A549 (cell line): ENCODE data around the gene BSCL2. TPM values are rescaled to one million over a fixed set of nuclear protein-coding genes. Genes with fewer than 3 reads are reported as not detected.
"Not testable (repeated sequence)": the region's sequence is repeated elsewhere in the genome, so short reads cannot be mapped to it uniquely, and the experiment has no call there.

Source experiments
- ATAC-seq, 2 experiments: fragments of 200-7000 bp in 1 of 2; fragments of >200 bp in 1 of 2; cut with Nextera tagmentation in 1 of 2; cut with Tn5 transposase in 1 of 2; 3 replicates each; pipeline versions ENCODE4 v1.8.0 to v1.9.1; 2018 to 2020; ENCODE audit warnings: mild to moderate bottlenecking in 1 of 2, moderate library complexity in 1 of 2
- CTCF ChIA-PET: fragments of 300-600 bp; sonication (Branson Sonifier 250); formaldehyde crosslinking; extraction: SDS; loops from one replicate; lab custom pipeline; 2021; ENCODE audit warnings: antibody characterized with exemption, inconsistent platforms; lab: Yijun Ruan, JAX
- POLR2A ChIA-PET: fragments of 350-600 bp; formaldehyde crosslinking; extraction: SDS; loops from one replicate; lab custom pipeline; 2021; ENCODE audit warnings: antibody characterized with exemption, inconsistent platforms; lab: Yijun Ruan, JAX
- DNase-seq, 2 experiments: peaks; one replicate each; pipeline versions ENCODE4 v3.0.0 to v3.0.0-alpha.2; 2011 to 2016; ENCODE audit warnings: low read depth in 1 of 2, low spot score in 1 of 2
- FAIRE-seq: peaks from 2 replicates; lab custom pipeline; 2011; peaks lifted over from hg19 to GRCh38; lab: Jason Lieb, UNC
- H3K27ac ChIP-seq, 2 experiments: fragments of >200 bp; sonication (Bioruptor Twin); formaldehyde crosslinking; 3 replicates each; pipeline ENCODE4 v1.5.1; 2016 to 2017
- H3K4me1 ChIP-seq: fragments of >200 bp; sonication (Bioruptor Twin); formaldehyde crosslinking; 3 replicates; pipeline ENCODE4 v1.6.1; 2016
- H3K4me2 ChIP-seq: fragments of >200 bp; sonication (Bioruptor Twin); formaldehyde crosslinking; 3 replicates; pipeline ENCODE4 v1.6.1; 2016
- H3K4me3 ChIP-seq: fragments of >200 bp; sonication (Bioruptor Twin); formaldehyde crosslinking; 3 replicates; pipeline ENCODE4 v1.5.1; 2016
- H3K9me3 ChIP-seq: fragments of >200 bp; sonication (Bioruptor Twin); formaldehyde crosslinking; 3 replicates; pipeline ENCODE4 v1.6.1; 2016
- BHLHE40 ChIP-seq: IDR thresholded peaks from 2 replicates; pipeline ENCODE4 v1.6.1; 2012; ENCODE audit warnings: low read depth, low read length, inconsistent platforms
- CBX8 ChIP-seq: fragments of 200-600 bp; sonication (generic); IDR thresholded peaks from 2 replicates; pipeline ENCODE4 v1.6.1; 2016
- CHD2 ChIP-seq: fragments of 150-350 bp; IDR thresholded peaks from 2 replicates; pipeline ENCODE4 v1.6.1; 2014; ENCODE audit warnings: low read length; ENCODE audit not compliant: partially characterized antibody
- FOSB ChIP-seq: fragments of 250-450 bp; sonication (Bioruptor Pico); IDR thresholded peaks from 2 replicates; pipeline ENCODE4 v1.5.0; 2020; ENCODE audit warnings: mild to moderate bottlenecking, moderate library complexity
- FOSL2 ChIP-seq, 2 experiments: fragments of 450-650 bp in 1 of 2; fragments of >200 bp in 1 of 2; sonication (Bioruptor Twin) in 1 of 2; formaldehyde crosslinking; IDR thresholded peaks; 2 replicates each; pipeline versions ENCODE4 v1.5.0 to v1.6.1; 2016 to 2020; ENCODE audit warnings: mild to moderate bottlenecking in 1 of 2, moderate library complexity in 1 of 2
- HMGXB4 ChIP-seq: fragments of 250-450 bp; sonication (Bioruptor Pico); IDR thresholded peaks from 2 replicates; pipeline ENCODE4 v1.5.0; 2021; ENCODE audit warnings: mild to moderate bottlenecking, moderate library complexity, borderline replicate concordance
- HOXB13 ChIP-seq: fragments of 250-450 bp; sonication (Bioruptor Pico); IDR thresholded peaks from 2 replicates; pipeline ENCODE4 v1.5.0; 2020; ENCODE audit warnings: low read depth, mild to moderate bottlenecking, moderate library complexity
- JUN ChIP-seq, 2 experiments: fragments of >200 bp; sonication (Bioruptor Twin); formaldehyde crosslinking; IDR thresholded peaks; 2 replicates in 1 of 2; 3 replicates in 1 of 2; pipeline ENCODE4 v1.6.1; 2016 to 2017
- KDM5A ChIP-seq: fragments of 200-600 bp; sonication (generic); IDR thresholded peaks from 2 replicates; pipeline ENCODE4 v1.6.1; 2016; ENCODE audit warnings: antibody characterized with exemption, mild to moderate bottlenecking
- MYC ChIP-seq: IDR thresholded peaks from 2 replicates; pipeline ENCODE4 v1.6.1; 2012; ENCODE audit warnings: mild to moderate bottlenecking, inconsistent platforms, low read length, improper control_type of control experiment, borderline replicate concordance
- PBX3 ChIP-seq: IDR thresholded peaks from 2 replicates; pipeline ENCODE4 v1.6.1; 2012
- PHF8 ChIP-seq: fragments of 200-600 bp; sonication (generic); IDR thresholded peaks from 2 replicates; pipeline ENCODE4 v1.6.1; 2016; ENCODE audit warnings: low read depth, mild to moderate bottlenecking, antibody characterized with exemption, moderate library complexity, borderline replicate concordance
- POLR2A ChIP-seq: IDR thresholded peaks from 2 replicates; pipeline ENCODE4 v1.6.1; 2012; ENCODE audit warnings: mild to moderate bottlenecking, low read length
- RAD21 ChIP-seq, 2 experiments: fragments of >200 bp in 1 of 2; sonication (Bioruptor Twin) in 1 of 2; formaldehyde crosslinking in 1 of 2; IDR thresholded peaks in 1 of 2; conservative IDR thresholded peaks in 1 of 2; 2 replicates in 1 of 2; 3 replicates in 1 of 2; pipeline ENCODE4 v1.6.1; 2012 to 2018; ENCODE audit warnings: inconsistent platforms in 1 of 2
- RFX5 ChIP-seq: fragments of 450-650 bp; IDR thresholded peaks from 2 replicates; pipeline ENCODE4 v1.7.1; 2014; ENCODE audit warnings: antibody characterized with exemption, mild to moderate bottlenecking, moderate library complexity
- RNF2 ChIP-seq: fragments of 200-600 bp; sonication (generic); IDR thresholded peaks from 2 replicates; pipeline ENCODE4 v1.6.1; 2016; ENCODE audit warnings: low read depth, mild to moderate bottlenecking, antibody characterized with exemption, moderate library complexity, borderline replicate concordance
- TP53 ChIP-seq: fragments of 250-450 bp; sonication (Bioruptor Pico); IDR thresholded peaks from 2 replicates; pipeline ENCODE4 v1.5.0; 2021; ENCODE audit warnings: mild to moderate bottlenecking, moderate library complexity
- WGBS: methylation state at CpG from one replicate; pipeline ENCODE4 v1.1.6; 2017; ENCODE audit errors: missing lambda C conversion rate; 5-methylcytosine and 5-hydroxymethylcytosine counted together
- polyA plus RNA-seq, 4 experiments: library from polyadenylated mRNA; depleted of rRNA in 3 of 4; stranded (reverse); fragments of >200 nt; fragmentation: RNase III in 1 of 4; extraction: RNeasy Plus Mini Kit Qiagen cat#74134 plus additional on column Dnase treatment in 1 of 4; gene quantifications; 2 replicates in 3 of 4; 3 replicates in 1 of 4; pipeline ENCODE4 v1.2.3, GENCODE V29; 2011 to 2017
- TF ChIP-seq, protein P1 (sequence below): fragments of >200 bp; sonication (Bioruptor Twin); formaldehyde crosslinking; IDR thresholded peaks from 3 replicates; pipeline ENCODE4 v1.5.1; 2016
- TF ChIP-seq, protein P2 (sequence below): IDR thresholded peaks from 2 replicates; pipeline ENCODE4 v1.6.1; 2012
- TF ChIP-seq, protein P3 (sequence below): fragments of >200 bp; sonication (Bioruptor Twin); formaldehyde crosslinking; IDR thresholded peaks from 3 replicates; pipeline ENCODE4 v1.6.1; 2016

The BSCL2 gene
- polyA plus RNA-seq, 2 of the 4 experiments (the other 2 are of a cell fraction) = 63.0 to 63.9 TPM

DNA sequence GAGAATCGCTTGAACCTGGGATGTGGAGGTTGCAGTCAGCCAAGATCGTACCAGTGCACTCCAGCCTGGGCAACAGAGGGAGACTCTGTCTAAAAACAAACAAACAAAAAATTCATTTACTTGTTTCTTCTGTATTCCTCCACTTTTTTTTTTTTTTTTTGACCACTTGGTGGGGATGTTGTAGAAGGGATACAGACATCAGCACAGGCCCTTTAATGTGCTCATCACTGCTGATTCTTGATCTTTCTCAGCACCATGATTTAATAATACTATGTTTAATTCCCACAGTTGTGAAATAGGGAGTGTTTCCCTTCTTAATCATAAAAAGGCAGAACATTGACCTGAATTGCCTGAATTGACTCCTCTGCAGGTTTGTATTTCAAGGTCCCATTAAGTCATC lies 25.6 kb upstream of the BSCL2 start:
- POLR2A ChIA-PET = interaction anchor here (0.6 to 0.7 kb wide), 2 partner anchors 36 to 38 kb away, joined by 3 to 4 read pairs; partner anchors contain the start of gene TAF6L

DNA sequence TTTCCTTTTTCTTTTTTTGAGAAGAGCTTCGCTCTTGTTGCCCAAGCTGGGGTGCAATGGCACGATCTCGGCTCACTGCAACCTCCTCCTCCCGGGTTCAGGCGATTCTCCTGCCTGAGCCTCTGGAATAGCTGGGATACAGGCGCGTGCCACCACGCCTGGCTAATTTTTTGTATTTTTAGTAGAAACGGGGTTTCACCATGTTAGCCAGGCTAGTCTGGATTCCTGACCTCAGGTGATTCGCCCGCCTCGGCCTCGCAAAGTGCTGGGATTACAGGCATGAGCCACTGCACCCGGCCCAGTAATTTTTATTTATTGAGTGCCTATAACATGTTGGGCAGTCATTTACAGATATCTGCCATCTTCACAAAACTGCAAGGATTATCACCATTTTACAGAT lies 22.9 kb upstream of the BSCL2 start:
- DNase-seq = not testable (repeated sequence)
- POLR2A ChIA-PET = interaction anchor here (0.6 to 2.0 kb wide), 4 partner anchors 24 to 132 kb away, joined by 3 to 10 read pairs (median 6); partner anchors contain the start of genes C11orf98, CSKMT and ZBTB3

More for the DNA sequence above, 25.6 kb upstream of the BSCL2 start:
- no peak overlapping the region for H3K27ac ChIP-seq
- FAIRE-seq = no peak
- H3K4me1 ChIP-seq = peaks cover 15% of the 10 kb centered on the region; the same call in 2 of the 3 replicates
- TF ChIP-seq MYC (no peak), RAD21 (conservative IDR thresholded peaks at IDR 0.05 in 1 of 2, IDR thresholded peaks at IDR 0.05 in 1 of 2) (peak; percentile 40 to 50; a peak in 4 of 5 replicates), RNF2 (no peak)
- TF ChIP-seq, protein P1, sequence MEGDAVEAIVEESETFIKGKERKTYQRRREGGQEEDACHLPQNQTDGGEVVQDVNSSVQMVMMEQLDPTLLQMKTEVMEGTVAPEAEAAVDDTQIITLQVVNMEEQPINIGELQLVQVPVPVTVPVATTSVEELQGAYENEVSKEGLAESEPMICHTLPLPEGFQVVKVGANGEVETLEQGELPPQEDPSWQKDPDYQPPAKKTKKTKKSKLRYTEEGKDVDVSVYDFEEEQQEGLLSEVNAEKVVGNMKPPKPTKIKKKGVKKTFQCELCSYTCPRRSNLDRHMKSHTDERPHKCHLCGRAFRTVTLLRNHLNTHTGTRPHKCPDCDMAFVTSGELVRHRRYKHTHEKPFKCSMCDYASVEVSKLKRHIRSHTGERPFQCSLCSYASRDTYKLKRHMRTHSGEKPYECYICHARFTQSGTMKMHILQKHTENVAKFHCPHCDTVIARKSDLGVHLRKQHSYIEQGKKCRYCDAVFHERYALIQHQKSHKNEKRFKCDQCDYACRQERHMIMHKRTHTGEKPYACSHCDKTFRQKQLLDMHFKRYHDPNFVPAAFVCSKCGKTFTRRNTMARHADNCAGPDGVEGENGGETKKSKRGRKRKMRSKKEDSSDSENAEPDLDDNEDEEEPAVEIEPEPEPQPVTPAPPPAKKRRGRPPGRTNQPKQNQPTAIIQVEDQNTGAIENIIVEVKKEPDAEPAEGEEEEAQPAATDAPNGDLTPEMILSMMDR = peak; percentile 41
- TF ChIP-seq, all 56 proteins: peak for 2
- Histone ChIP-seq H3K4me2 (no peak overlapping the region), H3K9me3 (no peaks in the 10 kb centered on the region), H3K4me3 (no peak overlapping the region)
- ATAC-seq (peak in 1 of 2 experiments; percentile 31; a peak in 2 of 6 replicates), DNase-seq (peak in 1 of 2 experiments; percentile 56)
- CTCF ChIA-PET = interaction anchor here (0.6 to 1.7 kb wide), 8 partner anchors 9 to 135 kb away, joined by 3 to 7 read pairs (median 4); partner anchors contain the start of gene ZBTB3
- 61% methylated on average over 2 of the region's 2 CpGs for WGBS

DNA sequence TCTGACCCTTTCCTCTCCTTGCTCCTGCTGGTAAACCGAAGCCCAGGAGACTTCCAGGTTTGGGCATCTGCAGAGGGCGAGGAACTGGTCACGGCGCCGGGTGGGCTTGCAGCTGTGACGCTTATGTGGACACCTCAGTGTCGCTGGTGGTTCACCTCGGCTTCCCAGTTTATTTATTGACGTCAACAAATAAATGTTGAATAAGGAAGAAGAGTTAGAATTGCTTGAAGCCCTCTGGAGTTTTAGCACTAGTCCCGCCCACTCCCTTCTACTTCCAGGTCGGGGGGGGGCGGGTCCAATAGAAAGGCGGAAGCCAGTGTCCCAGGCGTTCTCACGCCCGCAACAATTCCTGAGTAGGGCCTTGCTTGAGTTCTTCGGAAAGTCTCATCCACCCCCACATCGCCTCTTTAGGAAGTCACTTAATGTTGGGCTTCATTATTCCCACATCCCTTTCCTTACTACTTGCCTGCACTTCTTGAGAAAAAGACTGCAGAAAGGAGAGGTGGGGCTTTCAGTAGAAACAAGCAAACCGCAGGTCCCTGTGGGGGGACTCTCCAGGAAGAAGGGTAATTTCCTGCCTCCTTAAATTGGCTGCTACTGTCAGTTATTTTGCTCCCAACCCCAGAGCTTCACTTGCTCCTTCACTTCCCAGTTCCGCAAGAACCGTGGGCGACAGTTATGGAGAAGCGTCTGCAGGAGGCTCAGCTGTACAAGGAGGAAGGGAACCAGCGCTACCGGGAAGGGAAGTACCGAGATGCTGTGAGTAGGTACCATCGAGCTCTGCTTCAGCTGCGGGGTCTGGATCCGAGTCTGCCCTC lies 21.2 kb upstream of the BSCL2 start, which contains the start of gene TTC9C:
Gene TTC9C (plus strand): TSS at position 316 of the 818 bp plus-strand sequence. CDS start 363 bp downstream, at position 679.
- WGBS = under 1% methylated on average over 29 of the region's 29 CpGs
- ATAC-seq (peak; percentile 79 to 83), FAIRE-seq (no peak), DNase-seq (peak; percentile 85 to 89)
- Histone ChIP-seq H3K27ac (peak within 1 kb of the TSS; percentile 97), H3K4me1 (peaks cover 26% of the 10 kb centered on the region), H3K4me2 (peak within 1 kb of the TSS; percentile 92), H3K9me3 (no peaks in the 10 kb centered on the region), H3K4me3 (peak within 1 kb of the TSS; percentile 78)
- TF ChIP-seq FOSB (CRISPR knock-in tag) (no peak), HMGXB4 (CRISPR knock-in tag) (no peak), BHLHE40 (no peak), PBX3 (no peak), JUN (IDR thresholded peaks at IDR 0.05) (peak; percentile 72 to 81; a peak in 4 of 5 replicates), CBX8 (no peak), PHF8 (peak; percentile 75), CHD2 (no peak), RFX5 (no peak), FOSL2 (IDR thresholded peaks at IDR 0.05) (no peak), FOSL2 (CRISPR knock-in tag; IDR thresholded peaks at IDR 0.05) (no peak), POLR2A (peak; percentile 42), TP53 (CRISPR knock-in tag) (no peak), KDM5A (peak; percentile 19; the same call in 1 of the 2 replicates), HOXB13 (CRISPR knock-in tag) (0 out of 2 replicates have a peak, but pooled peaks have one; percentile 22)
- TF ChIP-seq, protein P2, sequence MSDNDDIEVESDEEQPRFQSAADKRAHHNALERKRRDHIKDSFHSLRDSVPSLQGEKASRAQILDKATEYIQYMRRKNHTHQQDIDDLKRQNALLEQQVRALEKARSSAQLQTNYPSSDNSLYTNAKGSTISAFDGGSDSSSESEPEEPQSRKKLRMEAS = peak; percentile 54
- TF ChIP-seq, protein P3, sequence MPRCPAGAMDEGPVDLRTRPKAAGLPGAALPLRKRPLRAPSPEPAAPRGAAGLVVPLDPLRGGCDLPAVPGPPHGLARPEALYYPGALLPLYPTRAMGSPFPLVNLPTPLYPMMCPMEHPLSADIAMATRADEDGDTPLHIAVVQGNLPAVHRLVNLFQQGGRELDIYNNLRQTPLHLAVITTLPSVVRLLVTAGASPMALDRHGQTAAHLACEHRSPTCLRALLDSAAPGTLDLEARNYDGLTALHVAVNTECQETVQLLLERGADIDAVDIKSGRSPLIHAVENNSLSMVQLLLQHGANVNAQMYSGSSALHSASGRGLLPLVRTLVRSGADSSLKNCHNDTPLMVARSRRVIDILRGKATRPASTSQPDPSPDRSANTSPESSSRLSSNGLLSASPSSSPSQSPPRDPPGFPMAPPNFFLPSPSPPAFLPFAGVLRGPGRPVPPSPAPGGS = peak; percentile 81; the same call in 2 of the 3 replicates
- ChIA-PET CTCF (interaction anchor here (0.6 to 3.1 kb wide), 9 partner anchors 21 to 116 kb away, joined by 3 to 15 read pairs (median 4); partner anchors contain the start of genes BSCL2, EML3 and GNG3), POLR2A (interaction anchor here (0.7 to 3.8 kb wide), 23 partner anchors 10 to 153 kb away, joined by 3 to 96 read pairs (median 9); partner anchors contain the start of genes BSCL2, C11orf98, CSKMT and GANAB)

More for the DNA sequence above, 22.9 kb upstream of the BSCL2 start:
- H3K4me2 ChIP-seq = peak overlapping the region; percentile 92
- H3K27ac ChIP-seq = peak overlapping the region; percentile 97; a peak in 3 of 6 replicates
- CTCF ChIA-PET = interaction anchor here (0.6 to 2.9 kb wide), 5 partner anchors 49 to 169 kb away, joined by 3 to 16 read pairs (median 4); partner anchors contain the start of gene EML3
- peak overlapping the region; percentile 78 for H3K4me3 ChIP-seq
- ATAC-seq, FAIRE-seq, H3K9me3 ChIP-seq: not testable (repeated sequence)
- H3K4me1 ChIP-seq = peaks cover 15% of the 10 kb centered on the region; the same call in 2 of the 3 replicates
- 90% methylated on average over 14 of the region's 14 CpGs for WGBS
